GM12878 (cell line): ENCODE results near the gene CEACAM6. TPM values are rescaled to one million over a fixed set of nuclear protein-coding genes. Genes with fewer than 3 reads are reported as not detected.
"Not testable (repeated sequence)": the region's sequence is repeated elsewhere in the genome, so short reads cannot be mapped to it uniquely, and the experiment has no call there.

ENCODE experiments used
- ATAC-seq: fragments of 200-7000 bp; cut with Tn5 transposase; 3 replicates; pipeline ENCODE4 v1.9.1; 2020; ENCODE audit warnings: mild to moderate bottlenecking, moderate library complexity
- BruUV-seq: library from RNA; stranded (reverse); fragments of 400-500 nt; replicated peaks from 2 replicates; lab custom pipeline; 2021; lab: Mats Ljungman, UMichigan
- CTCF ChIA-PET: fragments of 300-600 bp; sonication (Branson Sonifier 250); formaldehyde crosslinking; extraction: SDS; loops from one replicate; lab custom pipeline; 2021; ENCODE audit warnings: inconsistent platforms; lab: Yijun Ruan, JAX
- POLR2A ChIA-PET: fragments of 350-600 bp; formaldehyde crosslinking; extraction: SDS; loops from one replicate; lab custom pipeline; 2021; ENCODE audit warnings: inconsistent platforms; lab: Charles Lee
- RAD21 ChIA-PET: fragments of 300-600 bp; sonication (Branson Sonifier 250); formaldehyde crosslinking; loops from one replicate; lab custom pipeline; 2023; ENCODE audit warnings: antibody characterized with exemption; ENCODE audit not compliant: unreplicated experiment; lab: Charles Lee
- SMC1A ChIA-PET: fragments of 300-600 bp; sonication (Branson Sonifier 250); formaldehyde crosslinking; loops from one replicate; lab custom pipeline; 2023; ENCODE audit not compliant: unreplicated experiment, uncharacterized antibody; lab: Charles Lee
- DNase-seq: peaks from one replicate; pipeline ENCODE4 v3.0.0-alpha.2; 2011; ENCODE audit warnings: low read depth, low spot score
- FAIRE-seq: peaks from 3 replicates; lab custom pipeline; 2011; peaks lifted over from hg19 to GRCh38; lab: Jason Lieb, UNC
- H2AFZ ChIP-seq: 2 replicates; pipeline ENCODE4 v1.6.0; 2011; ENCODE audit warnings: low read depth, low read length, control low read depth; ENCODE audit not compliant: control insufficient read depth
- H3K27ac ChIP-seq: 2 replicates; pipeline ENCODE4 v1.5.1; 2011; ENCODE audit warnings: control low read depth; ENCODE audit not compliant: control insufficient read depth, insufficient read depth
- H3K27me3 ChIP-seq, 2 experiments: replicated peaks in 1 of 2; 2 replicates each; pipeline versions ENCODE4 v1.6.0 to v1.6.1; 2011; ENCODE audit warnings: low read length in 1 of 2; ENCODE audit not compliant: control insufficient read depth in 2 of 2, insufficient read depth in 2 of 2
- H3K36me3 ChIP-seq, 2 experiments: 2 replicates each; pipeline ENCODE4 v1.5.1; 2011; ENCODE audit warnings: low read length in 1 of 2; ENCODE audit not compliant: control insufficient read depth in 2 of 2, insufficient read depth in 2 of 2
- H3K4me1 ChIP-seq: 2 replicates; pipeline ENCODE4 v1.6.1; 2011; ENCODE audit warnings: mild to moderate bottlenecking, low read length, moderate library complexity, mixed read lengths; ENCODE audit not compliant: control insufficient read depth, insufficient read depth
- H3K4me2 ChIP-seq: 2 replicates; pipeline ENCODE4 v1.6.0; 2011; ENCODE audit warnings: control low read depth; ENCODE audit not compliant: control insufficient read depth, insufficient read depth
- H3K4me3 ChIP-seq: fragments of 200-600 bp; sonication (generic); 2 replicates; pipeline ENCODE4 v1.5.1; 2016
- H3K79me2 ChIP-seq: 2 replicates; pipeline ENCODE4 v1.6.0; 2011; ENCODE audit warnings: low read length; ENCODE audit not compliant: control insufficient read depth, insufficient read depth
- H3K9ac ChIP-seq: 2 replicates; pipeline ENCODE4 v1.8.0; 2011; ENCODE audit warnings: low read length, control low read depth, mixed read lengths; ENCODE audit not compliant: control insufficient read depth, insufficient read depth
- H3K9me3 ChIP-seq: replicated peaks from 3 replicates; pipeline ENCODE4 v1.5.1; 2011; ENCODE audit warnings: mild to moderate bottlenecking, low read length; ENCODE audit not compliant: control insufficient read depth, insufficient read depth
- H4K20me1 ChIP-seq: 2 replicates; pipeline ENCODE4 v1.6.0; 2011; ENCODE audit not compliant: control insufficient read depth, insufficient read depth
- ATF7 ChIP-seq: fragments of 450-650 bp; IDR thresholded peaks from 2 replicates; pipeline ENCODE4 v1.6.1; 2016; ENCODE audit warnings: low read depth, mild to moderate bottlenecking
- CEBPB ChIP-seq, 2 experiments: fragments of 150-350 bp in 1 of 2; IDR thresholded peaks; 2 replicates each; pipeline ENCODE4 v1.6.1; 2012 to 2014; ENCODE audit warnings: low read depth in 2 of 2, low read length in 2 of 2, borderline replicate concordance in 1 of 2, inconsistent platforms in 1 of 2
- ETV6 ChIP-seq, 2 experiments: fragments of 450-650 bp in 1 of 2; IDR thresholded peaks in 1 of 2; conservative IDR thresholded peaks in 1 of 2; 2 replicates each; pipeline ENCODE4 v1.6.1; 2014; ENCODE audit warnings: antibody characterized with exemption in 1 of 2, borderline replicate concordance in 1 of 2, low read depth in 1 of 2, mild to moderate bottlenecking in 1 of 2, moderate library complexity in 1 of 2
- NR2C2 ChIP-seq: IDR thresholded peaks from 2 replicates; pipeline ENCODE4 v1.6.1; 2011; ENCODE audit warnings: borderline replicate concordance, low read depth; ENCODE audit not compliant: control insufficient read depth, insufficient read length
- PAX8 ChIP-seq: fragments of 450-650 bp; IDR thresholded peaks from 2 replicates; pipeline ENCODE4 v1.6.1; 2017; ENCODE audit warnings: mild to moderate bottlenecking, moderate library complexity
- RAD21 ChIP-seq: IDR thresholded peaks from 2 replicates; pipeline ENCODE4 v1.6.1; 2011; ENCODE audit warnings: mild to moderate bottlenecking, low read depth, low read length, moderate library complexity; ENCODE audit not compliant: insufficient read depth
- SRF ChIP-seq, 2 experiments: IDR thresholded peaks; 2 replicates each; pipeline ENCODE4 v1.6.1; 2011; ENCODE audit warnings: low read depth in 2 of 2, low read length in 2 of 2, mild to moderate bottlenecking in 1 of 2, moderate library complexity in 1 of 2
- SUZ12 ChIP-seq: fragments of 200-600 bp; sonication (generic); IDR thresholded peaks from one replicate; pipeline ENCODE4 v1.6.1; 2018; ENCODE audit warnings: antibody characterized with exemption, mild to moderate bottlenecking; ENCODE audit not compliant: unreplicated experiment
- USF1 ChIP-seq: IDR thresholded peaks from 2 replicates; pipeline ENCODE4 v1.6.1; 2011; ENCODE audit warnings: borderline replicate concordance, low read depth, mild to moderate bottlenecking, moderate library complexity, mixed read lengths, low read length; ENCODE audit not compliant: insufficient read depth; ENCODE audit errors: extremely low read length
- ZNF217 ChIP-seq: fragments of 450-650 bp; IDR thresholded peaks from 2 replicates; pipeline ENCODE4 v1.6.1; 2017; ENCODE audit warnings: antibody characterized with exemption, mild to moderate bottlenecking
- ZNF274 ChIP-seq: IDR thresholded peaks from one replicate; pipeline ENCODE4 v1.8.0; 2011; ENCODE audit not compliant: insufficient read length, insufficient read depth
- WGBS: methylation state at CpG from one replicate; pipeline ENCODE4 v1.1.6; 2016; ENCODE audit warnings: low lambda C conversion rate; ENCODE audit not compliant: insufficient replicate concordance, insufficient coverage; ENCODE audit errors: missing lambda C conversion rate; 5-methylcytosine and 5-hydroxymethylcytosine counted together
- in situ Hi-C: fragments of 300-500 bp; cut with MboI; formaldehyde crosslinking; loops from 9 replicates; pipeline ENCODE4 v1.14.3; 2018; ENCODE audit warnings: mixed read lengths
- intact Hi-C: fragments of 100-400 bp; cut with micrococcal nuclease; formaldehyde crosslinking; loops from one replicate; pipeline ENCODE4 v1.14.2; 2022; ENCODE audit not compliant: unreplicated experiment
- polyA plus RNA-seq, 11 experiments: library from polyadenylated mRNA; depleted of rRNA in 4 of 11; unstranded in 6 of 11; stranded (reverse) in 5 of 11; fragments of >200 nt; fragmentation: Nextera tagmentation in 4 of 11; fragmentation: Illumina TruSeq in 1 of 11; extraction: Ambion mirVana in 4 of 11; extraction: Trizol in 1 of 11; gene quantifications; 1 replicate in 1 of 11; 2 replicates in 10 of 11; pipeline versions ENCODE4 v1.2.1 to v1.2.3, GENCODE V29; 2011 to 2016; ENCODE audit warnings: inconsistent platforms in 2 of 11, missing spikeins in 2 of 11, low read depth in 1 of 11
- total RNA-seq, 4 experiments: library from RNA; depleted of rRNA in 3 of 4; stranded (reverse); fragments of >200 nt in 3 of 4; fragmentation: Illumina TruSeq in 1 of 4; extraction: Trizol in 1 of 4; gene quantifications; 2 replicates each; pipeline versions ENCODE4 v1.2.1 to v1.2.3, GENCODE V29; 2013 to 2021
- TF ChIP-seq, protein P1 (sequence below): fragments of 450-650 bp; IDR thresholded peaks from 2 replicates; pipeline ENCODE4 v1.6.1; 2016; ENCODE audit warnings: mild to moderate bottlenecking

The CEACAM6 gene
- total and polyA plus RNA-seq, 10 of the 15 experiments (the other 5 are each of a cell fraction or from before 2014, with no cell fraction given), result 0.26 TPM; not detected in 9

- no peak for TF ChIP-seq ATF7
- TF ChIP-seq, all 136 proteins: peak for 0
Measured at GRCh38 chr19:41708481-41708880, 46.8 kb upstream of the CEACAM6 start, which contains the start of gene CEACAM5 (continued).

GRCh38 chr19:41709516-41709915 is 45.8 kb upstream of the CEACAM6 start:
- H3K4me3 ChIP-seq, H4K20me1 ChIP-seq, in situ Hi-C loops, DNase-seq, H3K27me3 ChIP-seq, CTCF ChIA-PET, H3K36me3 ChIP-seq, H3K79me2 ChIP-seq, SMC1A ChIA-PET, H3K9me3 ChIP-seq, H3K4me2 ChIP-seq, H2AFZ ChIP-seq, POLR2A ChIA-PET, FAIRE-seq, intact Hi-C loops, ATAC-seq, BruUV-seq, H3K9ac ChIP-seq, H3K27ac ChIP-seq, H3K4me1 ChIP-seq, RAD21 ChIA-PET: not testable (repeated sequence)
- 45% methylated on average over 8 of the region's 8 CpGs for WGBS

GRCh38 chr19:41709951-41710645 is 45.2 kb upstream of the CEACAM6 start:
- no peak overlapping the region for H3K9ac ChIP-seq
- DNase-seq (no peak), FAIRE-seq (no peak), ATAC-seq (no peak)
- no TSS peak for BruUV-seq
- H3K27ac ChIP-seq, result no peak overlapping the region
- peaks cover 2 to 3% of the 10 kb centered on the region in 2 experiments; a peak in 3 of 4 replicates for H3K27me3 ChIP-seq
- no peaks in the 10 kb centered on the region for H3K9me3 ChIP-seq
- H2AFZ ChIP-seq, result no peak overlapping the region
- H3K4me2 ChIP-seq, result no peak overlapping the region
- H3K4me3 ChIP-seq, result no peak overlapping the region
- H4K20me1 ChIP-seq, result no peaks in the 10 kb centered on the region
- H3K79me2 ChIP-seq, result no peaks in the 10 kb centered on the region
- 20% methylated on average over 8 of the region's 8 CpGs for WGBS
- intact Hi-C loops (no loop called here), in situ Hi-C loops (no loop called here)
- H3K4me1 ChIP-seq, result no peaks in the 10 kb centered on the region
- ChIA-PET POLR2A (no interaction called here), RAD21 (no interaction called here), SMC1A (interaction anchor here (0.6 kb wide), 1 partner anchor 1285 kb away, joined by 3 read pairs; no protein-coding TSS in a partner anchor), CTCF (interaction anchor here (0.9 kb wide), 1 partner anchor 20 kb away, joined by 3 read pairs; no protein-coding TSS in a partner anchor)
- TF ChIP-seq, protein P1, sequence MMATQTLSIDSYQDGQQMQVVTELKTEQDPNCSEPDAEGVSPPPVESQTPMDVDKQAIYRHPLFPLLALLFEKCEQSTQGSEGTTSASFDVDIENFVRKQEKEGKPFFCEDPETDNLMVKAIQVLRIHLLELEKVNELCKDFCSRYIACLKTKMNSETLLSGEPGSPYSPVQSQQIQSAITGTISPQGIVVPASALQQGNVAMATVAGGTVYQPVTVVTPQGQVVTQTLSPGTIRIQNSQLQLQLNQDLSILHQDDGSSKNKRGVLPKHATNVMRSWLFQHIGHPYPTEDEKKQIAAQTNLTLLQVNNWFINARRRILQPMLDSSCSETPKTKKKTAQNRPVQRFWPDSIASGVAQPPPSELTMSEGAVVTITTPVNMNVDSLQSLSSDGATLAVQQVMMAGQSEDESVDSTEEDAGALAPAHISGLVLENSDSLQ, result no peak
- TF ChIP-seq ETV6 (conservative IDR thresholded peaks at IDR 0.05 in 1 of 2, IDR thresholded peaks at IDR 0.05 in 1 of 2; ENCODE audit: borderline replicate concordance in 1 of 2, low read depth in 1 of 2) (no peak), SRF (IDR thresholded peaks at IDR 0.05; ENCODE audit: low read depth in 2 of 2, low read length in 2 of 2) (no peak), ZNF274 (no peak), ZNF217 (no peak), USF1 (no peak), PAX8 (no peak), RAD21 (no peak), CEBPB (IDR thresholded peaks at IDR 0.05; ENCODE audit: borderline replicate concordance in 1 of 2, low read depth in 2 of 2, low read length in 2 of 2) (no peak), SUZ12 (no peak), NR2C2 (no peak)
- H3K36me3 ChIP-seq, result no peaks in the 10 kb centered on the region
